Measurements from ENCODE around the gene RACK1. TPM values are rescaled to one million over a fixed set of nuclear protein-coding genes. Genes with fewer than 3 reads are reported as not detected.
A peak's percentile ranks its signal among the peaks of the same experiment; 100 is the strongest.
"Not testable (repeated sequence)": the region's sequence is repeated elsewhere in the genome, so short reads cannot be mapped to it uniquely, and the experiment has no call there.

The RACK1 gene
- total RNA-seq, 4 donors from 2014 or later: 1,300 to 1,812 (median 1,580) TPM

DNA sequence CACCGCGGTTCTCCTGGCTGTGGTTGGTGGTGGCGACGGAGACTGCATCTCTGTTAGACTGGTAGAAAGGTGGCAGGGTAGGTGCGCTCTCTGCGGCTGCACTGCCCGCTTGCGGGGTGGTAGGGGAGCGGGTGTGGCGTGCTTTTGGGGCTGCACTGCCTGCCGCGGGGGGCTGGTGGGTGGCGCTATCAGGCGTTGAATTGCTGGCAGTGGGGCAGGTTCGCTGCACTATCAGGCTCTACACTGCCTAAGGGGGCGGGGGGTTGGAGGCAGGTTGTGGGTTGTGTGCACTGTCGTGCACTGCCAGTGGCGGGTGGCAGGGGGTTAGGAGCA is 38.2 kb upstream of the RACK1 start:
- Histone ChIP-seq H3K36me3 (no peaks in the 10 kb centered on the region), H3K4me1 (no peaks in the 10 kb centered on the region), H3K4me3 (no peak overlapping the region), H3K27me3 (no peaks in the 10 kb centered on the region), H3K27ac (no peak overlapping the region), H3K9me3 (no peaks in the 10 kb centered on the region)
- TF ChIP-seq POLR2A (IDR thresholded peaks at IDR 0.05): no peak
- TF ChIP-seq, protein P1, sequence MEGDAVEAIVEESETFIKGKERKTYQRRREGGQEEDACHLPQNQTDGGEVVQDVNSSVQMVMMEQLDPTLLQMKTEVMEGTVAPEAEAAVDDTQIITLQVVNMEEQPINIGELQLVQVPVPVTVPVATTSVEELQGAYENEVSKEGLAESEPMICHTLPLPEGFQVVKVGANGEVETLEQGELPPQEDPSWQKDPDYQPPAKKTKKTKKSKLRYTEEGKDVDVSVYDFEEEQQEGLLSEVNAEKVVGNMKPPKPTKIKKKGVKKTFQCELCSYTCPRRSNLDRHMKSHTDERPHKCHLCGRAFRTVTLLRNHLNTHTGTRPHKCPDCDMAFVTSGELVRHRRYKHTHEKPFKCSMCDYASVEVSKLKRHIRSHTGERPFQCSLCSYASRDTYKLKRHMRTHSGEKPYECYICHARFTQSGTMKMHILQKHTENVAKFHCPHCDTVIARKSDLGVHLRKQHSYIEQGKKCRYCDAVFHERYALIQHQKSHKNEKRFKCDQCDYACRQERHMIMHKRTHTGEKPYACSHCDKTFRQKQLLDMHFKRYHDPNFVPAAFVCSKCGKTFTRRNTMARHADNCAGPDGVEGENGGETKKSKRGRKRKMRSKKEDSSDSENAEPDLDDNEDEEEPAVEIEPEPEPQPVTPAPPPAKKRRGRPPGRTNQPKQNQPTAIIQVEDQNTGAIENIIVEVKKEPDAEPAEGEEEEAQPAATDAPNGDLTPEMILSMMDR (IDR thresholded peaks at IDR 0.05): no peak
- TF ChIP-seq POLR2AphosphoS5 (IDR thresholded peaks at IDR 0.05): no peak
- TF ChIP-seq EP300 (IDR thresholded peaks at IDR 0.05): no peak
- no peak for ATAC-seq
- WGBS, 2 donors (ENCODE audit: low coverage in 1 of 2): 97 to 100% methylated on average over 1 to 6 of the region's 18 CpGs

DNA sequence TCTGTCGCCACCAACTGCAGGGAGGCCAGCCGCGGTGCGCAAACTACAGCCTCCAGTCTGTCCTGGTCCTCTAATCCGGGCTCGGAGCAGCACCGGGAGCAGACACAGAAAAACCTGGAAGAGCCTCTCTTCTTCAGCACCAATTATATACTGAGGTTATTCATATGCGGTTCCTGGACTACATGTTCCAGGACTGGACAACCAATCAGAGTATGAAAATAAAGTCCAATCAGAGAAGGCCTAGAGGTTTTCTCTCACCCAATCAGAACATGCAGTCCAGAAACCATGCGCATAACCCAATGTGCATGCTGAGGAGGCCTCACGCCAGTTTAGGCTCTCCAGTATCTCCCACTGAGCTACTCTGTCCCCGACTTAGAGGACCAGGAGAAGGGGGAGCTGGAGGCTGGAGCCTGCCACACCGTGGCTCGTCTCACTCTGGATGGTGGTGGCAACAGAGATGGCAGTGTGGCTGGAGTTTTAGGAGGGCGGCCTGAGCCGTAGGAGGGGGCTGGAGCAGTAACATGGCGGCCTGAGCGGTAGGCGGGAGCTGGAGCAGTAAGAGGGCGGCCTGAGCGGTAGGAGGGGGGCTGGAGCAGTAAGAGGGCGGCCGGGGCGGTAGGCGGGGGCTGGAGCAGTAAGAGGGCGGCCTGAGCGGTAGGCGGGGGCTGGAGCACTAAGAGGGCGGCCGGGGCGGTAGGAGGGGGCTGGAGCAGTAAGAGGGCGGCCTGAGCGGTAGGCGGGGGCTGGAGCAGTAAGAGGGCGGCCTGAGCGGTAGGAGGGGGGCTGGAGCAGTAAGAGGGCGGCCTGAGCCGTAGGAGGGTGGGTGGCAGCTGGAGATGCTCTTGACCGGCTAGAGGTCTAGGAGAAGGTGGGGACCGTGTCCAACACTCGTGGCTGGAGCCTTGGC is 37.6 kb upstream of the RACK1 start:
- Histone ChIP-seq H3K9me3 (no peaks in the 10 kb centered on the region), H3K36me3 (no peaks in the 10 kb centered on the region), H3K4me3 (no peak overlapping the region), H3K27me3 (no peaks in the 10 kb centered on the region), H3K27ac (no peak overlapping the region), H3K4me1 (no peaks in the 10 kb centered on the region)
- WGBS, 2 donors (ENCODE audit: low coverage in 1 of 2): 86 to 90% methylated on average over 2 to 25 of the region's 40 CpGs
- TF ChIP-seq POLR2AphosphoS5 (IDR thresholded peaks at IDR 0.05) (no peak), POLR2A (IDR thresholded peaks at IDR 0.05) (no peak), EP300 (IDR thresholded peaks at IDR 0.05) (no peak)
- TF ChIP-seq, protein P1 (IDR thresholded peaks at IDR 0.05): no peak
- ATAC-seq: no peak

DNA sequence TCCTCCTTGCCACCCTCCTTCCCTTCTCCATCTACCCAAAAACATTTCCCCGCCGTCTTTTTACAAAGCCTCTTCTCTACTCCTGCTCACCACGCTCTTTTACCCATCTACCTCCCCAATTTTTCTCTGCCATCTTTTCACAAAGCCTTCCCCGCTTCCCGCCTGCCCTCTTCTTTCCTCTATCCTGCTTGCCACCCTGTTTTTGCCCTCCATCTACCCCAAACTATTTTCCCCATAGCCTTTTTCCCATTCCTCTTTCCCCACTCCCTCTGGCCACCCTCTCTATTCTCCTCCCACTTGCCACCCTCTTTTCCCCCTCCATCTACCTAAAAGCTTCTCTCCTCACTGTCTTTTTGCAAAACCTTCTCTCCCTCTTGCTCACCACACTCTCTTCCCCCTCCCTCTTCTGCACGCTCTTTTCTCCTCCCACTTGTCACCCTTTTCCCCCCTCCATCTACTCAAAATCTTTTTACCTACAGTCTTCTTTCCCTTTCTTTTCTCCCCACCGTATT is 36.6 kb upstream of the RACK1 start:
- Histone ChIP-seq H3K4me1 (no peaks in the 10 kb centered on the region), H3K36me3 (no peaks in the 10 kb centered on the region), H3K4me3 (no peak overlapping the region), H3K27ac (no peak overlapping the region), H3K27me3 (no peaks in the 10 kb centered on the region), H3K9me3 (no peaks in the 10 kb centered on the region)
- TF ChIP-seq EP300 (IDR thresholded peaks at IDR 0.05): no peak
- TF ChIP-seq POLR2AphosphoS5 (IDR thresholded peaks at IDR 0.05): no peak
- TF ChIP-seq POLR2A (IDR thresholded peaks at IDR 0.05): no peak
- TF ChIP-seq, protein P1 (IDR thresholded peaks at IDR 0.05): no peak
- no peak for ATAC-seq
- WGBS, 2 donors (ENCODE audit: low coverage in 1 of 2): 71 to 84% methylated on average over 7 of the region's 7 CpGs

DNA sequence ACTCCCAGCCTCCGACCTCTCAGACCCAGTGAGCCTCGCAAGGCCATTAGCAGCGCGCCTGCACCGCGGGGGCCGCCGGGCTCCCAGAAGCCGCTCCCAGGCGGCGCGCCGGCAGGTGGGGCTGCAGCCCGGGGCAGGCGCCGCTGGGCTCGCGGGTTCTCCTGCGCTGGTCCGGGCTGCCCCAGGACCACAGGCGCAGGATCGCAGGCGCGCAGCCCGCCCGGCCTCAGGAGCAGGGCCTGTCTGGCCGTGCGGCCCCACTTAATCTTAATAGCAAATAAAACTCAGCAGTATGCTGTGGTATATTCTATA is 29.7 kb upstream of the RACK1 start:
- H3K9me3 ChIP-seq, H3K4me1 ChIP-seq, ATAC-seq, H3K4me3 ChIP-seq, H3K36me3 ChIP-seq, H3K27me3 ChIP-seq: not testable (repeated sequence)
- TF ChIP-seq, protein P1 (IDR thresholded peaks at IDR 0.05): peak in 2 of 4 experiments; percentile 18 to 51
- peak overlapping the region in 1 of 4 donors; percentile 25 for H3K27ac ChIP-seq
- WGBS, 2 donors (ENCODE audit: low coverage in 1 of 2): 100% methylated on average over 1 of the region's 28 CpGs; no CpG with 5 or more reads in 1 of the 2 donors

DNA sequence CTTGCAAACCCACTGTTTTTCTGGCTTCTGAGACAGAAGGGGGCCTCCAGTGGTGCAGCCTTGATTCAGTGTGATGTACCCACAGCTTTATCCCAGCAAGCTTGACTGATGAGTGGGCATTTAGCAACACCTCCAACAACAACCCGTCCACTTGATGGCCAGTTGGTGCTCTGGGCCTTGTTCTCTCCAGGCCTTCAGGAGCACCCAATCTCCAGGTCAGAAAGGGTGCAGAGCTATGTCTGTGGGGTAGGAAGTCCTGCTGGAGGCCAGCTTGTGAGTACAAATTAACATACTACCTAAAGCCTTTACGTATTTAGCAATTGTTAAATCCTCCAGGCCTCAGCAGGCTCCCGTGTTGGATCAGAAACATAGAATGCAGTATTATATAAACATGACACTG is 27.4 kb upstream of the RACK1 start:
- no peaks in the 10 kb centered on the region for H3K27me3 ChIP-seq
- peaks cover 0 to 6% of the 10 kb centered on the region in 2 donors for H3K36me3 ChIP-seq
- no peak overlapping the region for H3K4me3 ChIP-seq
- H3K27ac ChIP-seq: no peak overlapping the region
- no peaks in the 10 kb centered on the region for H3K4me1 ChIP-seq
- H3K9me3 ChIP-seq: no peaks in the 10 kb centered on the region
- 71 to 72% methylated on average over 3 of the region's 3 CpGs for WGBS, 2 donors (ENCODE audit: low coverage in 1 of 2)
- no peak for ATAC-seq
- TF ChIP-seq POLR2A (IDR thresholded peaks at IDR 0.05) (no peak), POLR2AphosphoS5 (IDR thresholded peaks at IDR 0.05) (no peak), EP300 (IDR thresholded peaks at IDR 0.05) (no peak)
- TF ChIP-seq, protein P1 (IDR thresholded peaks at IDR 0.05): no peak

DNA sequence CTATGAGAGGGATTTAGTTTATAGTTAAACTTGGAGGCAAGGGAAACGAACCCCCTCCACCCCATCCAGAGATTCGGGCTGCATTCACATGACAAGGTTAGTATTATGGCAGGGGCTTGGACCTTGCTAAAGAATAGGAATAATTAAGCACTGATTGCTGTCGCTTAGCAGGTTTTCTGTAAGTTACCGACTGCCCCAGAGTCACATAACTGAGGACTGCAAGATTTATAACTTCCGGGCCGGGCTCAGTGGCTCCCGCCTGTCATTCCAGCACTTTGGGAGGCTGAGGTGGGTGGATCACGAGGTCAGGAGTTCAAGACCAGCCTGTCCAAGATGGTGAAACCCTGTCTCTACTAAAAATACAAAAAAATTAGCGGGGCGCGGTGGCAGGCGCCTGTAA is 24.2 kb upstream of the RACK1 start:
- ATAC-seq, H3K4me3 ChIP-seq, H3K27ac ChIP-seq, H3K4me1 ChIP-seq, H3K27me3 ChIP-seq, H3K9me3 ChIP-seq: not testable (repeated sequence)
- H3K36me3 ChIP-seq: peaks cover 0 to 25% of the 10 kb centered on the region in 2 donors
- 80 to 87% methylated on average over 7 to 11 of the region's 12 CpGs for WGBS, 2 donors (ENCODE audit: low coverage in 1 of 2)

DNA sequence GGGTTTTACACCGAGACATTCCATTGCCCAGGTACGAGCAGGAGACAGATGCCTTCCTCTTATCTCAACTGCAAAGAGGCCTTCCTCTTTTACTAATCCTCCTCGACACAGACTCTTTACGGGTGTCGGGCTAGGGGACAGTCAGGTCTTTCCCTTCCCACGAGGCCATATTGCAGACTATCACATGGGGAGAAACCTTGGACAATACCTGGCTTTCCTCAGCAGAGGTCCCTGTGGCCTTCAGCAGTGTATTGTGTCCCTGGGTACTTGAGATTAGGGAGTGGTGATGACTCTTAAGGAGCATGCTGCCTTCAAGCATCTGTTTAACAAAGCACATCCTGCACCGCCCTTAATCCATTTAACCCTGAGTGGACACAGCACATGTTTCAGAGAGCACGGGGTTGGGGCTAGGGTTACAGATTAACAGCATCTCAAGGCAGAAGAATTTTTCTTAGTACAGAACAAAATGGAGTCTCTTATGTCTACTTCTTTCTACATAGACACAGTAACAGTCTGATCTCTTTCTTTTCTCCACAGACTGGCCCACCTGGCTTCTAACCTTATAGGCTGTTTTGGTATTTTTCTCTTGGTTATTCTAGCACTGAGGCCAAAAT is 23.7 kb upstream of the RACK1 start:
- H3K27me3 ChIP-seq, H3K4me3 ChIP-seq, H3K27ac ChIP-seq, H3K9me3 ChIP-seq, ATAC-seq, H3K4me1 ChIP-seq: not testable (repeated sequence)
- 29 to 43% methylated on average over 1 to 8 of the region's 8 CpGs for WGBS, 2 donors (ENCODE audit: low coverage in 1 of 2)
- peaks cover 0 to 22% of the 10 kb centered on the region in 2 donors for H3K36me3 ChIP-seq
